ENCODE measurements around the gene MRM2.
A peak's percentile ranks its signal among the peaks of the same experiment; 100 is the strongest.

MRM2 gene

DNA sequence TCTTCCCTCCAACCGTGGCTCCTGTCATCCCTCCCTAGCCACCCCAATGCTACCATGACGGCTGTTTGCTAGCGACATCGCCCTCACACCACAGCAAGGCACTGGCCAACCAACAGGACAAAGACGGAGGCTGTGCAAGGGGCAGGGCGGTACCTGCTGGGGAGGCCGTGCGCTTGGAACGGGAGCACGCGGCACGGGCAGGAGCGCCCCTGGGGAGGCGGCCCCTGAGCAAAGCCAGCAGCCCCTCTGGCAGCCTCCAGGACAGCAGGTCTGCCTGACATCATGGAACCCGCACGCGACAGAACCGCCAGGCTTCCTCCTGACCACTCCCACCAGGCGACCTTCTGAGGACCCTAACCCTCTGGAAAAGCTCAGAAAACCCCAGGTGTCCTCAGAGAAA lies 22.0 kb downstream of the MRM2 start:
- no peak for DNase-seq

DNA sequence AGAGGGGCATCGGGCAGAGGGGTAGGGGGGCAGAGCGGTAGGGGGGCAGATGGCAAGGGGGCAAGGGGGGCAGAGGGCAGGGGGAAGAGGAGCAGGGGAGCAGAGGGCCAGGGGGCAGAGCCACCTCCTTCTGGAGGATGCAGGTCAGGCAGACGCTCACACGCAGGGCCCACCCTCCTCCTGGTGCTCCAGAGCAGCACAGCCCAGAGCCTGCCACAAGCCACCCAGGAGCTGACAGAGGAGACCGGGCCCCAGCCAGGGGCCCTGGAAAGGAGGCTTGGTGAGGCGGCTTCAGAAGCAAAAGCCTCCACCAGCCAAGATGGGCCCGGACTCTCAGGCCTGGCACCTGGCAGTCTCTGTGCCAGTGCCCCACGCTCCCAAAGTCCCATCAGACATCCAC lies 22.4 kb downstream of the MRM2 start:
- DNase-seq, result no peak

DNA sequence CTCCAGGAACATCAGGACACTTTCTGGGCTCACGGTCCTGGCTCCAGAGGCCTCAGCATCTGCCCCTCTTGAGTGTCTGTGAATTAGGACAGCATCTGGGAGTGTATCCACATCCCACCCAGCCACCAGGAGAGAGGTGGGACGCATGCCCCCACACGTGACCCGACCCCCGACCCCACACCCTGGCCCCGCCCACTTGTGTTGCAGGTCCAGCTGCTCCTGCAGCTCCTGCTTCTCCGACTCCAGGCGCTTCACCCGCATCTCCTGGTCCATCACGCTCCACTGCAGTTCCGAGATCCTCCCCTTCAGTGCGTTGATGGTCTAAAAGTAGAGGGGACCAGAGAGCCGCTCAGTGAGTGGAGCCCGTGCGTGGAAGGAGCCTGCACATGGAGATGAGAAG lies 22.9 kb downstream of the MRM2 start:
- no peak for DNase-seq

DNA sequence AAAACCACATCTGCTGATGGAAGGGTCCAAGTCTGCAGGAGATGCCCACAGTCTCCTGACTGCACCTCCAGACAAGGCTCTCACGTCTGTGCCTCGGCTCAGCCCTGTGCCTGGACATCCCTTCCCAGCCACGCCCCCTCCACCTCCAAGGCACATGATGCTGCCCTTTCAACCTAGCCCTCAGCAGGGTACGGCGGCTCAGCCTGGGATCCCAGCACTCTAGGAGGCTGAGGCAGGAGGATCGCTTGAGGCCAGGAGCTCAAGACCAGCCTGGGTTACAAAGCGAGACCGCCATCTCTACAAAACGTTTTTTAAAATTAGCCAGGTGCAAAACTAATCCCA lies 23.6 kb downstream of the MRM2 start:
- DNase-seq, result no peak

DNA sequence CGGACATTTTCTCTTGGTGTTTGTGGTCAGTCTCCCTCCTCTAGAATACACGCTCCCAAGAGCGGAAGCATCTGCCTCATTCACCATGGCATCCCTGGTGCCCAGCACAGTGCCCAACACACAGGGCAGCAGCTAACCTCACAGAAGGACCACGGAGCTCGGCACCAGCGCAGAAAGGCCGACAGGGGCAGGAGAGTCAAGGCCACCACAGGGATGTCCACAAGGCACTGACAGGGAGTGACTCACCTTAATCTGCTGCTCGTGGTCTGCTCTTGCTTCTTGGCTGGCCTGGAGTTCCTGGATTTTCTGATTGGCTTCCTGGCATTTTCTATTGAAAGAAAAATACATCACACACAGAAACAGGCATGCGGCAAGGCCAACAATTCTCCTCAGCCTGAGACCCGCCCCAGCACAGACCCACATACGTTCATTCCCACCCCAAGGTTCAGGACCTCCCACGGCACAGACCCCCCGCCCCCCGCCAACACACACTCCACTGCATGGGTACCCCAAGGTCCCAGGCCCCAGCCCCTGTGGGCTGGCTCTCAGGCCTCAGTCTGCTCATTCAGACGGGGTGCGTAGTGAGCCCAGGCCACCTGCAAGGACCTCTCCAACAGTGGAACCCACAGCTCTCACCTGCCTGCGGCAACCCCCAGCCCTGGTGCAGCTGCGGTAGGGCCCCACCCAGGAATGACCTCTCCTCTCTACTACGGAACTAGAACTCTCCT lies 24.1 kb downstream of the MRM2 start:
- no peak for DNase-seq

DNA sequence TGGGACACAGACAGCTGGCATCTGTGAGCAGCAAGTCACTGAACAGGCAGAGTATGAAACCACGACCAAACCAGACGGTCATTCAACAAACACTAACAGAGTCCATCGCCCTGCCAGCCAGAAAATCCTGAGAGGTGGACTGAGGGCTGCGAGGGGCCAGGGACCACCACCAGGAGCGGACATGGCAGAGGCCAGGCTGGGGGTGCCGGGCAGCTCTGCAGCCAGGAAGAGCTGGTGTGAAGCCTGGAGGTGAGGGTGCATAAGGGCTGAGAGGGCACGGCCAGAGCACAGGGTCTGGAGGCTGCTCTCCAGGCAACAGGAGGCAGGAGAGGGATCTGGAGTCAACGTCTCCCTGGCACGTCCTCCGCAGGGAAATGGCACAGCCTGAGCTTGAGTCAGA lies 24.8 kb downstream of the MRM2 start:
- no peak for DNase-seq

DNA sequence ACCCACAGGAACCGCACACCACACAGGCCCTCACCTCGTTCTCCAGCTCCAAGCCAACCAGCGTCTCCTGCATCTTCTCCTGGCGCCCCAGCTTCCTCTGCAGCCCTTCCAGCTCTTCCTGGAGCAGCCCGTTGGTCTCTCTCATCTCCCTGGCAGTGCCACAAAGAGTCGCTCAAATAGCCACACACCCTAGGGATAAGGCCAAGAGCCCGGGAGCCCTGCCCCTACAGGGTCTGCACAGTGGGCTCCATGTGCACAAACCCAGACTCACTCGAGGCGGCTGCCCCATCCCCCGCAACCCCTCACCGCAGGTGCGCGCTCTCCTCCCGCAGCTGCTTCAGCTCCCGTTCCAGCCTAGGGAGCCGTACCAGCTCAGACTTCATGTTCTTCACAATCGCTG lies 26.2 kb downstream of the MRM2 start:
- DNase-seq, result no peak

- DNase-seq, result no peak
Observed at GRCh38 chr7:2214636-2215035, 27.4 kb downstream of the MRM2 start.

GRCh38 chr7:2213551-2214215 lies 28.3 kb downstream of the MRM2 start:
- DNase-seq, result no peak

DNA sequence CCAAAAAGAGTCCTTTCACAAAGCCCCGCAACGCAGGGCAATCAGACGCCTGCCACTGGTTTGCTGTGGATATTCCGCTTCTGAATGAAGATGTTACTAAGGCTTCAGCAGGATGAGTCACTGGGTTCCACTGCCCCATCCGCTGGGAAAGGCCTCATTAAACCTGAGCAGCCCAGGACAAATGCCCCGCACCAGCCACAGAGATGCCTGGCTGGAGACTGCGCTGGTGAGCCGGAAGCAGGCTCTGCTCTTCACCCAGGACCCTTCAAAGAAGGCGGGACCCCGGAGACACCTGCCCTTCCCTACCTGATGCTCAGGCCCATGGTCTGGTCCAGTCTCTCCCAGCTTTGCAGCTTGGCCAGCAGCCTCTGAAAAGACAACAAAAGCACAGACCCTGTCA lies 29.1 kb downstream of the MRM2 start:
- DNase-seq, result no peak

- no peak for DNase-seq
Observed at GRCh38 chr7:2211926-2212325, 30.1 kb downstream of the MRM2 start.

DNA sequence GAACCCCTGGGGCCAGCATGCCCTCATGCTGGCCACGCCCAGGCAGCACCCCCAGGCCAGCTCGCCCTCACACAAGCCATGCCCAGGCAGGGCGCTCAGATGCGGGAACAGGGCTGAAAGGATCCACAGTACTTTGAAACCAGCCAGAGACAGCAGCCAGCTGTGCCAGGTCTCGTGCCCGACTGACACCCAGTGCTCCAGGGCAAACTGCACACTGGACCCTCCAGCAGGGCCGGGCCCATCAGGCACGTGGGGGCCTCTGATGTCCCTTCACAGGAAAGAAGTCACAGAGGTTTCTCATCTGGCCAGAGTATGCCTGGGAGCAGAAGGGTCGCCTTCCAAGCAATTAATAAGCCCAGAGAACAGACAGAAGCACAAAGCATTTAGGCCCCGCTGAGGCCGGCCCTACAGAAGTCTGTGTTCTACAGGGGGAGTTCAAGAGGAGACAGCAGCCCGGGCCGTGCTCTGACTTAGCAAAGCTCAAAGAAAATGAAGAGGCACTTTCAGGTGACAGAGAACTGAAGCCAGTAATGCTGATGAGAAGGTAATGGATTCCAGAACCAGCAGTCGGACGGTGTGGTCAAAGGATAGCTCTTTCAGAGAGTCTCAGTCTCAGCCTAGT lies 30.6 kb downstream of the MRM2 start:
- no peak for DNase-seq

- no peak for DNase-seq
Observed at GRCh38 chr7:2210551-2211258, 31.3 kb downstream of the MRM2 start.

GRCh38 chr7:2209961-2210323 lies 32.1 kb downstream of the MRM2 start:
- DNase-seq, result no peak

GRCh38 chr7:2209146-2209960 lies 32.7 kb downstream of the MRM2 start:
- peak; percentile 67 for DNase-seq

DNA sequence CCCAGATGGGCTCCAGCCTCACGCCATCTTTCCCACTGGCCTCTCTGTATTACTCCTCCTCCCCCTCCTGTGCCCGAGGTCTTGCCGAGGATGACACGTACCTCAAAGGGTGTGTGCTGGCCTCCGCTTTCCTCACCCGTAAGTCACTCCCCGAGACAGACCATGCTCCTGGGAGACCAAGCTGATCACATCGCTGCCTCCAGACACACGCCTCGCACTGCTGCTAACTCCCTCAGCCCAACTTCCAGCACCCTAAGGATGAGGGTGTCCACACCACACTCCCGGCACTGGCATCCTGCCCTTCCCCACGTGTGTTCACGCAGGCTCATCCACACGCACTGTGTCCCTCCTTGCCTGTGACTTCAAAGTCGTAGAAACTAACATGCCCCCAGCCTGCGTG lies 33.3 kb downstream of the MRM2 start:
- no peak for DNase-seq

DNA sequence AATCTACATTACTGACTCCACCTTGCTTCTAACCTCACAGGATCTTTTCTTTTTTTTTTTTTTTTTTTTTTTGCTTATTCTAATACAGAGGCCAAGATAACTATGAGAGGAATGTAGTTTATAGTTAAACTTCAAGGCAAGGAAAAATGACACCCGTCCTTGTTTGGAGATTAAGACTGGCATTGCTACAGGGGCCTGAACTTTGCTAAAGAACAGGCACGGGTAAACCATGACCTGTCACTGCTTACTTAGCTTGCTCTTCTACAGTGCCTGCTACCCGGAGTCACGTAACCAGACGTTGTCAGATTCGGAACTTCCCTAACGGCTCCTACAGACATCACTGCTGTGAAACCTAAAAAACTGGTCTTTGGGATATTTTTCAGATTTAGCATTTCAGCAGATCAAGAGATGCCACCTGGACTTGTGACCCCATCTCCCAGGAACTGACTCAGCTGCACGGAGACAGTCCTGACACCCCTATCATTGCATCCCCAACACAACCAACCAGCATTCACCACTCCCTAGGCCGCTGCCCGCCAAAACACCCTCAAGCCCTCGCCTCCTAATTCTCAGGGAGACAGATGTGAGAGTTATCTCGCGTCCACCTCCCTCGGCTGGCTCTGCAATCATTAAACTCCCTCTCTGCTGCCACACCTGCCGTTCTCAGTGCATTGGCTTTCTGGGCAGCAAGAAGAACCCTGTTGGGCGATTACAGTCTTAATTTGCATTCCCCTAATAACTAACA lies 36.8 kb downstream of the MRM2 start:
- DNase-seq, result no peak

- DNase-seq, result no peak
Observed at GRCh38 chr7:2204446-2204845, 37.6 kb downstream of the MRM2 start.

GRCh38 chr7:2203766-2204300 lies 38.2 kb downstream of the MRM2 start:
- DNase-seq, result no peak

- DNase-seq, result no peak
Observed at GRCh38 chr7:2202901-2203765, 38.9 kb downstream of the MRM2 start.

GRCh38 chr7:2202361-2202761 lies 39.6 kb downstream of the MRM2 start:
- no peak for DNase-seq

Measured in 8988T (cell line).